ENCODE measurements around the gene PCDH8.

The PCDH8 gene, protein sequence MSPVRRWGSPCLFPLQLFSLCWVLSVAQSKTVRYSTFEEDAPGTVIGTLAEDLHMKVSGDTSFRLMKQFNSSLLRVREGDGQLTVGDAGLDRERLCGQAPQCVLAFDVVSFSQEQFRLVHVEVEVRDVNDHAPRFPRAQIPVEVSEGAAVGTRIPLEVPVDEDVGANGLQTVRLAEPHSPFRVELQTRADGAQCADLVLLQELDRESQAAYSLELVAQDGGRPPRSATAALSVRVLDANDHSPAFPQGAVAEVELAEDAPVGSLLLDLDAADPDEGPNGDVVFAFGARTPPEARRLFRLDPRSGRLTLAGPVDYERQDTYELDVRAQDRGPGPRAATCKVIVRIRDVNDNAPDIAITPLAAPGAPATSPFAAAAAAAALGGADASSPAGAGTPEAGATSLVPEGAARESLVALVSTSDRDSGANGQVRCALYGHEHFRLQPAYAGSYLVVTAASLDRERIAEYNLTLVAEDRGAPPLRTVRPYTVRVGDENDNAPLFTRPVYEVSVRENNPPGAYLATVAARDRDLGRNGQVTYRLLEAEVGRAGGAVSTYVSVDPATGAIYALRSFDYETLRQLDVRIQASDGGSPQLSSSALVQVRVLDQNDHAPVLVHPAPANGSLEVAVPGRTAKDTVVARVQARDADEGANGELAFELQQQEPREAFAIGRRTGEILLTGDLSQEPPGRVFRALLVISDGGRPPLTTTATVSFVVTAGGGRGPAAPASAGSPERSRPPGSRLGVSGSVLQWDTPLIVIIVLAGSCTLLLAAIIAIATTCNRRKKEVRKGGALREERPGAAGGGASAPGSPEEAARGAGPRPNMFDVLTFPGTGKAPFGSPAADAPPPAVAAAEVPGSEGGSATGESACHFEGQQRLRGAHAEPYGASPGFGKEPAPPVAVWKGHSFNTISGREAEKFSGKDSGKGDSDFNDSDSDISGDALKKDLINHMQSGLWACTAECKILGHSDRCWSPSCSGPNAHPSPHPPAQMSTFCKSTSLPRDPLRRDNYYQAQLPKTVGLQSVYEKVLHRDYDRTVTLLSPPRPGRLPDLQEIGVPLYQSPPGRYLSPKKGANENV

DNA sequence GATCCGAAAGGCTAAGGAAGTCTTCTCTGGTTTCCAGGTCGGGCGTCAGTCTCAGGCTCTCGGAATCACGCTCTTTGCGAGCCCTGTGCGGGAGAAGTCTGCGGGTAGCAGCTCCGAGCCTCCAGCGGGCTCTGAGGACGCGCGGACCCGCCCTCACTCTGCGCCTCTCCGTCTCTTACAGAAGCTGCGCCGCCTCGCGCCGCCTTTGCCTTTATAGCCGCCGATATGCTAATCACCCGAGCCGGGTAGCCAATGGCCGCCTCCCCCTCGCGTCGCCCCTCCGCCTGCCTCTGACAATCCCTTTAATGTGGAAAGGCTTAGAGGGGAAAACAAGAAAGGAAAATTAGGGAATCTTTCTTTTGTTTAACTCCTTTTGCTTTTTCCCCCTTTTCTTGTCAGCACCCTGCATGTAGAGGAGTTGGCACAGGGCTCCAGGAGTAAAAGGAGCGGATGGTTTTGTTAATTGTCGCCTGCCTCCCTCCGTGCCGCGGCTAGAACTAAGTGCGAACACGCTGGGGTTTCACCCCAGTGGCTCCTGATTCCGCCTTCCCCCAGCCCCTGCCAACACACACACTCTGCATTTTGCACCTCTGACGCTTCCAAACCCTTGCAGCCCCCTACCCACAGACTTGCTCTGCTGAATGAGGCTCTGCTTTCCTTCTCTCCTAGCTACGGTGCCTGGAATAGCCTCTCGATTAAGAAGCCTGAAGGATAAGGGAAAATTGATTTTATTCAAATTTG, at the start of gene PCDH8:
Gene PCDH8, minus strand, starts transcription at position 186 of the 741 bp plus-strand sequence. CDS start 204 bp downstream, outside the sequence.
- no peak for DNase-seq (ENCODE audit: low read depth in 2 of 2)

DNA sequence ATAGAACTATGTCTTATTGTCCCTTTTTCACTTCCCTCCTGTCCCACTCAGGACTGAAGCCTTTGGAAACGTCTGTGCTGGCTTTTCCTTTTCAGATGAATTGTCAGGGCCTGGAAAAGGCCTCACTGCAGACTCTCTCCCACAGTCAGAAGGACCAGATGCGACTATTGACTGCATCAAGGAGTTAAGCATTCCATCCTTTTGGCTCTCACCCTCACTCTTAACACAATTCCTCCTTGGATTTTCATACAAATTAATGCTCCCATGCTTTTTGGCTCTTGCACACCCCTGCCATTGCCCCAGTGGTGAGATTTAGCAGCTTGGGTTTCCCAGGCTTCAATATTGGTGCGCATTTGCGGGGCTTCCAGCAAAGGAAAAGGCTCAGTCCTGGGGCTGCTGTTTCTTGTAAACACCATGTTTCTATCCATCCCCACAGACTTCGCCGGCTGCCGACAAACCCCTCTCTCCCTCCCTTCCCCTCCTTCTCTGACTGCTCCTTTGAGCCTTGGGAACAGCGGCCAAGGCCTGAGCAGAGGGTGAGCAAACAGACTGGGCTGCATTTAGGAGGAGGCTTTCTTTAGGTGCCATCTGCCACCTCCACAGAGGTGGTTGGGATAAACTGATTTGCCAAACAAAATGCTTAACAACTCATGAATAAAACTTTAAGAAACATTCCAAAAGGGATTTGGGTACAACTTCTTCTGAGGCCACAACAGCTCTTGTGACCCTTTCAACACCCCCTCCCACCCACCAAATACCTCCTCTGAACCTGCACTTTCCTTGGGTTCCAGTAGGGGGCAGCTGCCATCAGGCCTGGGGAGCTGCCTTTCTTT, 48.6 kb upstream of the PCDH8 start:
- DNase-seq (ENCODE audit: low read depth in 2 of 2): no peak

DNA sequence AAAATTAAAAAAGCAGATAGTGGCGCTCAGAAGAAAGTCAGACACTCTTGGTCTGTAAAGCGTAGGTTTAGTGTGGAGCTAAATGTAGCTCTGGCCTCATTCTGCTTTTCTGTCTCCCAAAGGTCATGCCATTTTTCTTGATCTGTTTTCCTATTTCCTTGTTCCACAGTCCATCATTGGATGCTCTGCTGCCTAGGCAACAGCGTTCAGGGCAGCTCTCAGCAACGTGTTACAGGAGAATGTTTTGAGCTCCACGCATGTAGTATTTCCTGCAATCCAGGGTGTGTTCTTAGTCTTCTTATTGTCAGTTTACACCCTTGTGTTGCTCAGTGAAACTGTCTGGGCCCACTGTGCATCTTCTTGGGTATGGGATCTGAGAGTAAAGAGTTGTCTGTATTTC, 46.0 kb upstream of the PCDH8 start:
- DNase-seq (ENCODE audit: low read depth in 2 of 2): no peak

DNA sequence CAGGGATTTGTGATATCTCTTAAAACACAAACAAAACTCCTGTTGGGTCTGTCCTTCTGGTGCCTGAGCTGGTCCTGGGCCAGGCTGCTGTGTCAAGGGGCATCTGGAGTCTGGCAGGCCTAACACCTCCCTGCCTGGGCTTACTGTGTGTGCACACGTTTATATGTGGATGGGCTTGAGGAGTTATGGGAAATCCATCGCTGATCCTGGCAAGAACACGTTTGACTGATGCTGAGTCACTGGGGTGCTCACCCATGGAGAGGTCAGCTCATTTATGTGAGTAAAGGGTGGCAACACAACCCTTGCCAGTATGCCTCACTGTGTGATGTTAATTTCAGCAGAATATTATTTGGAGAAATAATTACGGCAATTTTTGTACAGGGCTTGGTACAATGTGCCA, 44.5 kb upstream of the PCDH8 start:
- no peak for DNase-seq (ENCODE audit: low read depth in 2 of 2)

DNA sequence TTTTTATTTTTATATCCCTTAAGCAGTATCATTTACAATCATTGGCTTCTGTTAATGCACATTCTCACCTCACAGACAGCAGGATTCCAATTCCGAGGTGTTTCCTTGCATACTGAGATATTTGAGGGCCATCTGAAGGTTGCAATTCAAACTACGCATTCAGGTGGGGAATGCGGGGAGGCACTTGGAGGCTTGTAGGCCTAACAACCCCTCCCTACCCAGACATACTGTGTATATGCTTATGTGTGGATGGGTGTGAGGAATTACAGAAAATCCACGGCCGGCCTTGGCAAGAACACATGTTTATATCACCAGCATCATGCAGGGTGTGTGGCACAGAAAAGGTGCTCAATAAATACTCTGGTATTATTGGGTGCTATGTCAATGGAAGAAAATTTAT, 43.3 kb upstream of the PCDH8 start:
- no peak for DNase-seq (ENCODE audit: low read depth in 2 of 2)

DNA sequence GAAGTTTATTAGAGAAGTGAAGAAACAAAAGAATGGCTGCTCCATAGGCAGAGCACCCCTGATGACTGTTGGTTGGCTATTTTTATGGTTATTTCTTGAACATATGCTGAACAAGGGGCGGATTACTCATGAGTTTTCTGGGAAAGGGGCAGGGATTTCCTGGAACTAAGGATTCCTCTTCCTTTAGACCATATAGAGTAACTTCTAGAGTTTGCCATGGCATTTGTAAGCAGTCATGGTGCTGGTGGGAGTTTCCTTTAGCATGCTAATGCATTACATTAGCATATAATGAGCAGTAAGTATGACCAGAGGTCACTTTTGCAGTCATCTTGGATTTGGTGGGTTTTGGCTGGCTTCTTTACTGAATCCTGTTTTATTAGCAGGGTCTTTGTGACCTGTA, 38.7 kb upstream of the PCDH8 start:
- DNase-seq (ENCODE audit: low read depth in 2 of 2): no peak

DNA sequence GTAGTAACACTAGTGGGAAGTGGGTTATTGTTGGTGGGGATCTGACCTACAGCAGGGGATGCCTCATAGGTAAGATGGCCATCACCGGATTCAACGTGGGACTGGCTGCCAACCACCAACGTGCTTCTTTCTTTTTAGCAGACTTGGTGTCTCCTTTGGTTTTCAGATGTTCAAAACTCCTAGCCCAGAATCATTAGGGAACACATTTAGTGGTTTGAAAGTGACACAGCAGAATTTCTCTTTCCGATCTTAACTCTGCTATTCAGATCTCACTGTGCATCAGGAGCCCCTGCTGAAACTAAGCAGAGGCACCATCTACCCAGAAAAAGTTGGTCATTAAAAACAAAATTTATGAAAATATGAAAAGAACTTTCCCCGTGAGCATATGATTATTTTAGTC, 36.7 kb upstream of the PCDH8 start:
- no peak for DNase-seq (ENCODE audit: low read depth in 2 of 2)

DNA sequence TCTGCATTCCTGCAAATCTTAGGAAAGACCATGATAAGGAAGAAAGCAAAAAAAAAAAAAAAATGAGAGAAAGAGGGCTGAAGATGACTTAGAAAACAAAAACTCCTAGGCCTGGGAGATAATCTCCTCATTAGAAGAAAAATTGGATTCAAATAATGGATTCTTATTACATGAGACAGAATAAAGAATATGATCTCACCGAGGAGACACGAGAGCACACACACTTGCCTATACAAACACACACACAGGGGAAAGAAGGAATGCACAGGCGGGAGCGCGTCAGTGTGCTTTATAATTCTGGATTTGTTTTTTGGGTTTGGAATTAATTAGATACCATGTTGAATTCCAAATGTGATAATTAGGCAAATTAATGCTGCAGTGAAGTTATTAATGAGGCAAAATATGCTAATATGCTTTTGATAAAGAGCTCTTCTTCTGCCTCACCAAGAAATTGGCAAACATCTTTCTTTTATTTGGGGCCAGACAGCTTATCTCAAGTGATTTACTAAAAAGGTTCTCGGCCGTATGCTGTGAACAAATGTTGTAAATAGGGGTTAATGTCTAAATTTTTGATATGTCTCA, 36.1 kb upstream of the PCDH8 start:
- DNase-seq (ENCODE audit: low read depth in 2 of 2): no peak

DNA sequence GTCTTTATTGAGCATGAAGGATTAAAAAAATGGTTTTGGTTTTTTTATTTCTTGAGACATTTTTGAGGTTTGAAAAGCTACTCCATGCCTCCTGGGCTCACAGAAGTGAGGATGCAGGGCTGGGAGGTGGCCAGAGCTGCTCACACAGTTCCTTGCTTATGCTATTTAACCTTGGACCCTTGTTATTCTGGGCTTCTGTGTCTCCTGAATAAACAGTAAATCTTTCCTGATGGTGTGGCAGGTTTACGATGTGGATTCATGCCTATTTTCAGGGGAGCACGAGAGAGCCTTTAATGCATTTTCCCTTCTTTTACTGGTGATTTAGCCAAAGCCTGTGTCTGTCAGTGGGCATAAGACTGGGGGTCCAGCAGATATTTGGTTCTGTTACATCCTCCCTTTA, 34.3 kb upstream of the PCDH8 start:
- no peak for DNase-seq (ENCODE audit: low read depth in 2 of 2)

DNA sequence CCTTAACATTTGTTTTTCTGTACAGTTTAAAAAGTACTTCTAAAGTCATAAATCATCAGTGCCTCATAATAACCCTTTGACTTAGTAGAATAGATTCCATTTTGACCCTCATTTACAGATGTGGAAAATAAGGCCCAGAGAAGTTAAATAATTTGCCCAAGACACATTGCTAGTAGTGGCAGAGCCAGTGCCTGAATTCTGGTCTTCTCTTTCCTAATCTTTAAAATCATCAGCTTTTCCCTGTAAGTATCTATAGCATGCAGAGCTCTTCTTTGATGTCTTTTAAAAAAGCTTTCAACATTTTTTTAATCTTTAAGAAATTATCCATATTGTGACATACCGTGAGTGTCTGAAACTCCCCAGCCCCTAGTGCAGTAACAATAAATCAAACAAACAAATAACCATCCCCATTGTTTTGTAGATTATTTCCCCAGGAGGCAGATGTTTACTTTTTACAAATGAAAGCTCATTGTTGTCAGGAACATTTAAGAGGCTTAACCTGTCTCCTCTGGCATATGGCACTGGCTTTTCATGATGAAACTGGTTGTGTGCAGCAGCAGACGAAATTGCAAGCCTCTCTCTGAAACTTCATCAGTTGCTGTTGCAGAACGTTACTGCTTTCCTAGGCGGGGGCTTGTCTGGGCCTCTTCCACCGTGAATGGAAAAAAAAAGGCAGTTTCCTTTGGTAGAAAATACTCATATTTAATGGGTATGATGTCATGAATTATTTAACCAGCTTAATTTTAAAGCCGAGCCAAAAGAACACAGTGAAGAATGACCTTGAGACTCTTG, 31.7 kb upstream of the PCDH8 start:
- no peak for DNase-seq (ENCODE audit: low read depth in 2 of 2)

DNA sequence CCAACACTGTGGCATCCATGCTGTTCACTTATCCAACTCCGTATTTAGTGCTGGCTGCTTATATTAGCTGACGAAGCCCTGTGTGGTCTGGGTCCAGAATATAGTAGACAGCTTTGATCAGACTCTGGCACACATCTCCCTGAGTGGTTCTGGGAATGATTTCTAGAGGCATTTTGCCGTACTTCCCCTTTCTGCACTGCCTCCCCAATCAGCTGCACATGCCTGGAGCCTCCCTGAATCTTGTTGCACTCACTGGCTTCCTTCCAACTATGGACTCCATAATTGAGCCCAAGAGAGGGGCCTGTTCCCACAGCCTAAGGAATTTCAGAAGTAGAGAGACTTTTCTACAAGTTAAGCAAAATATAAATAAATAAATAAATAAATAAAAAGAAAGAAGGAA, 30.4 kb upstream of the PCDH8 start:
- DNase-seq (ENCODE audit: low read depth in 2 of 2): no peak

DNA sequence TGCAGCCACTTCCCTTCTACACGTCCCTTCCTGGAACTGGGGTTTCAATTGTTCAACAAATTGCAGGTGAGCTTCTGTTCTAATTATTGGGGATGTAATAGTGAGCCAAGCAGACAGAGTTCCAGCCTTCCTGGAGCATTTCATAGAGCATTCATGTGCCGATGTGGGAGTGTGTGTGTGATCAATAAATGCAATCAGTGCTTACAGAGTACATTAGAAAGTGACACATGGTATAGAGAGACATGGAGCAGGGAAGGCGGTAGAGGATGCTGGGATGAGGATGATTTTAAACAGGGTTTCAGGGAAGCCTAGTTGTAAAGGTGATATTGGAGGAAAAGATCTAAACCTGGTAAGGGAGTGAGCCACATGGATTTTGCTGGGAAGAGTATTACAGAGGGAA, 21.7 kb upstream of the PCDH8 start:
- no peak for DNase-seq (ENCODE audit: low read depth in 2 of 2)

DNA sequence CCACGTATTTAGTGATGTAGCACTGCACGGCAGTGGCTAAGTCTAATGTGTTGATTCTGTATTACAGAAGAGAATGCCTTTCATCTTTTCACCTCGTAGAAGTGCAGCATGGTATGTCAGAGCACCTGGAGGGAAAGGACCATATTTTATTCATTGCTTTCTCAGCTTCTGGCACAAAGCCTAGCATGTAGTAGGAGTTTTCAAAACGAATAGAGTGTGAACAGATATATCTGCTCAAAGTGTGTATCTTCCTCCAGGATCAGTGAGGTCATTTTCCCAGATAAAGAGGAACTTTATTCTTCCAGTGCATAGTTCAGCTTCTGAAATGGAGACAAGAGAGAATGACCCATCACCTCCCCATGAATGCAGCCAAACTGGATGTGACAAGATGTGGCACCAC, 21.2 kb upstream of the PCDH8 start:
- no peak for DNase-seq (ENCODE audit: low read depth in 2 of 2)

DNA sequence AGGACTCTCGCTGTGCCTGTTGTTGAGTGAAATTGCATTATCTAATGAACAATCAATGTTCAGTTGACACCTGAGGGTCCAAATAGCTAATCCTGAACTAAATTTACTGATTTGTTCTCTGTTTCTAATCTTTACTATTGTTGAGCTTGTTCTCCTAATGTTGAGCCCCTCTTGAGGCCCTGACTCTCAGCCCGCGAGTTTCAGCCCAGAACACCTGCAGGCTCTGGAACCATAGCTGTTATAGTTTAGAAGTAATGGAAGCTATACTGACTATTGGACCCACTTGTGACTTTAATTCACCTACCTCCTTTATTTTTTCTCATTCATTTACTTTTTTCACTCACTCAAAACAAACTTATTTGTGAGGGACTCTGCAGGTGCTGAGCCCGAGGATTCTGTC, 20.6 kb upstream of the PCDH8 start:
- no peak for DNase-seq (ENCODE audit: low read depth in 2 of 2)

DNA sequence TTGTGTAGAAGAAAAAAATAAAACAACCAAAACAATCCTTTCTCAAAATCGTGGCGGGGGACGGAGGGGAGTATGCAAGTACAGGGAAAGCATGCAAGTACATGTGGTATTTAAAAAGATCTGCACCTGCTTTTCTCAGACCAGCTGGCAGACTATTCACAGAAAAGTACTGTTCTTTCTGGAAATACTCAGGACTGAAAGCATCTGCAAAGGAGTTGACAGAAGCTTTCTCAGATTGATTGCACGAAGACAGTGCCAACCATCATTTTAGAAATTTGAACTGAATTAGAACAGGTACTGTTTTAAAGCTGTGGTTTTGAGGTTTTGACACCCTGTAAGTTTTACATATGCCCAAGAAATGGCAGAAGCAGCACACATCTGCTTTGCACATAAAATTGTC, 19.8 kb upstream of the PCDH8 start:
- DNase-seq (ENCODE audit: low read depth in 2 of 2): no peak

DNA sequence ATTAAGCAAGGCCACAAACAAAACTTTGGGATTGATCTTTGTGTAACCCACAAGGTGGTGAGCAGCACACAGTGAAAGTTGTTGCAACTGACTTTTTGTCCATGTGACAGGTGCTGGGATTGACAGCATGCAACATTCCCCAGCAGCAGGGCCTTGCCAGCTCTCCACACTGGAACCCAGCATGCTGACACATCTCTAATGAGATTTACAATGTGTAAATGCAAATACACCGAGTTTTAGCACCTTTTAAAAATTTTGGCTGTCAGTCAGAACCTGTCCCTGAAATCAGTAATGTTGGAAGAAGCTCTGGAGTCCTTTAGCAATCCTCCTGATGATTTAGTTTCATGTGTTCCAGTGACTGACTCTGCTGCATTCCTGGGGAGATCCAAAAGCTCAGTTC, 16.5 kb upstream of the PCDH8 start:
- no peak for DNase-seq (ENCODE audit: low read depth in 2 of 2)

DNA sequence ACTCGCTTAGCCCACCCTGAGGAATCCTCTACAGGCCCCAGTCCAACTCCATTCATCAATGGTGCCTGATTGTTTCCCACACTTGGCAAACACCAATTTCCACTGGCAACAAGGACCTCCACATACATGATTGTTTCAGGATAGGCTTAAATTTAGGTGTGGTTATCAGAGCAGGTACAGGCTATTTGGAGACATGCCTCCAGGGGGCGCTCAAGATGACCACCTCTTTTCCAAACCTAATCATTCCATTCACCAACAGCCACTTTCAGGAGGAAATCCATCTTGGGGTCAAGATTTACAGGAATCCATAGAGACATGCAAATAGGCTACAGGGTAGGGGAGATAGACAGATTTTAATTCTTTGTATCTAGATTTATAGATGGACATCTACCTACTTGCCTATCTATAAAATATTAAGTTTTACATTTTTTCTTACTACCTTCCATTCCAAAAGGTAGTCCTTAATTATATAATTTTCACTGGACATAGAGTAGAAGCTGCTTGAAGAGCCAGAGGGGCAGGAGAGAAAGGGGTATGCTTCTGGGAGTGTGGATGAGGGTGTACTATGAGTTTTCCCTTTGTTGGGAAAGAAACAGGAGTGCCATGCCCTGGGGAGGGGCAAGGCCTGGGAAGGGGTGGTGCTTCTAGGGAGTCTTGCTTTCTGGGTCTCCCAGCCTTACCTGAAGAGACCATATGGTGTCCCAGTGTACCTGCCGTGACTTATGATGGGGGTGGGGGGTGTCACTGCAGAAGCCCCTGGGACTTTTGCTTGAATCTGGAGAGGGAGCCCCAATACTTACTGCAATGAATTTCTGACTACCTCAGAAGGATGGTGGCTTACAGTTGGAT, 14.1 kb upstream of the PCDH8 start:
- DNase-seq (ENCODE audit: low read depth in 2 of 2): no peak

DNA sequence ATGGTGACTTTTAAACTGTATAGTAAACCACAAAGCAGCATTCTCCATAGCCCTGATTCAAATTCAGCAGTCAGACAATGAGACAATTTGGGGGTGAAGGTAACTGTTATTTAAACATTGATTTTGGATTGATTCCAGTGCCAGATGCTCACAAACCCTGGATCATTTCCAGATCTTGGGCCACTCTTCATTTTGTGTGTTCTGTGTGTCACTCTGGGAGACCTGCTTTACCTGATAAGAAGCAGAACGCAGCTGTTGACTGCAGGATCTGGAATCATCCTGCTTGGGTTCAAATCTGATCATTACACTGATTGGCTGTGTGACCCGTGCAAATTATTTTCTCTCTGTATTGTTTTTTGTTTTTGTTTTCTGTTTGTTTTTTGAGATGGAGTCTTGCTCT, 4.0 kb upstream of the PCDH8 start:
- no peak for DNase-seq (ENCODE audit: low read depth in 2 of 2)
